HEK293 (cell line): ENCODE results near the gene SFT2D2.

Experiments used
- CTCF ChIA-PET: fragments of 350-600 bp; formaldehyde crosslinking; extraction: SDS; loops from one replicate; lab custom pipeline; 2021; ENCODE audit warnings: antibody characterized with exemption; lab: Yijun Ruan, JAX
- POLR2A ChIA-PET: fragments of 300-600 bp; formaldehyde crosslinking; extraction: SDS; loops from one replicate; lab custom pipeline; 2020; ENCODE audit warnings: antibody characterized with exemption, inconsistent platforms; lab: Yijun Ruan, JAX
- H3K27ac ChIP-seq: fragments of 200-500 bp; sonication (Bioruptor generic); 2 replicates; pipeline ENCODE4 v1.5.1; 2014; ENCODE audit warnings: low read depth, low read length, control low read depth, inconsistent platforms; ENCODE audit errors: extremely low read depth
- H3K36me3 ChIP-seq, 2 experiments: fragments of 200-500 bp in 1 of 2; sonication (Bioruptor generic) in 1 of 2; 1 replicate in 1 of 2; 2 replicates in 1 of 2; pipeline ENCODE4 v1.5.1; 2014 to 2017; ENCODE audit warnings: inconsistent platforms in 2 of 2, low read length in 2 of 2; ENCODE audit not compliant: control insufficient read depth in 2 of 2, insufficient read depth in 1 of 2
- H3K4me1 ChIP-seq: fragments of 200-500 bp; sonication (Bioruptor generic); 2 replicates; pipeline ENCODE4 v1.5.1; 2014; ENCODE audit warnings: mild to moderate bottlenecking, low read length, inconsistent platforms; ENCODE audit not compliant: control insufficient read depth, insufficient read depth
- H3K4me3 ChIP-seq: 2 replicates; pipeline ENCODE4 v1.5.1; 2011; ENCODE audit warnings: low read depth, mild to moderate bottlenecking, control low read depth, low read length, moderate library complexity
- H3K9me3 ChIP-seq: fragments of 200-500 bp; sonication (Bioruptor generic); 2 replicates; pipeline ENCODE4 v1.5.1; 2014; ENCODE audit warnings: low read depth, low read length, inconsistent platforms; ENCODE audit not compliant: control insufficient read depth, insufficient read depth
- CTCF ChIP-seq: fragments of 450-650 bp; formaldehyde crosslinking; IDR thresholded peaks from 2 replicates; pipeline ENCODE4 v1.5.1; 2016; ENCODE audit warnings: missing biosample characterization, missing genetic modification characterization
- EGR2 ChIP-seq: fragments of 450-650 bp; formaldehyde crosslinking; IDR thresholded peaks from 2 replicates; pipeline ENCODE4 v1.5.1; 2016; ENCODE audit warnings: low read depth, missing biosample characterization, missing genetic modification characterization
- KLF16 ChIP-seq: fragments of 450-650 bp; formaldehyde crosslinking; IDR thresholded peaks from 2 replicates; pipeline ENCODE4 v1.5.1; 2017; ENCODE audit warnings: missing biosample characterization, missing genetic modification characterization
- KLF7 ChIP-seq: fragments of 450-650 bp; formaldehyde crosslinking; IDR thresholded peaks from 2 replicates; pipeline ENCODE4 v1.5.1; 2016; ENCODE audit warnings: missing biosample characterization, missing genetic modification characterization, borderline replicate concordance
- PRDM10 ChIP-seq: fragments of 450-650 bp; formaldehyde crosslinking; IDR thresholded peaks from 2 replicates; pipeline ENCODE4 v1.5.1; 2016; ENCODE audit warnings: missing biosample characterization, missing genetic modification characterization
- PRDM4 ChIP-seq: fragments of 450-650 bp; formaldehyde crosslinking; IDR thresholded peaks from 2 replicates; pipeline ENCODE4 v1.5.1; 2017; ENCODE audit warnings: missing biosample characterization, missing genetic modification characterization
- SP2 ChIP-seq: fragments of 450-650 bp; formaldehyde crosslinking; IDR thresholded peaks from 2 replicates; pipeline ENCODE4 v1.5.1; 2016; ENCODE audit warnings: missing biosample characterization, missing genetic modification characterization
- ZFHX2 ChIP-seq: fragments of 450-650 bp; formaldehyde crosslinking; conservative IDR thresholded peaks from 2 replicates; pipeline ENCODE4 v1.5.1; 2016; ENCODE audit warnings: missing biosample characterization, missing genetic modification characterization
- ZNF221 ChIP-seq: fragments of 450-650 bp; formaldehyde crosslinking; IDR thresholded peaks from 2 replicates; pipeline ENCODE4 v1.5.1; 2017; ENCODE audit warnings: missing biosample characterization, missing genetic modification characterization, borderline replicate concordance
- ZNF223 ChIP-seq: fragments of 450-650 bp; formaldehyde crosslinking; IDR thresholded peaks from 2 replicates; pipeline ENCODE4 v1.5.1; 2016; ENCODE audit warnings: missing biosample characterization, missing genetic modification characterization
- ZNF24 ChIP-seq: fragments of 450-650 bp; formaldehyde crosslinking; IDR thresholded peaks from 2 replicates; pipeline ENCODE4 v1.5.1; 2016; ENCODE audit warnings: missing biosample characterization, missing genetic modification characterization
- ZNF26 ChIP-seq: fragments of 450-650 bp; formaldehyde crosslinking; IDR thresholded peaks from 2 replicates; pipeline ENCODE4 v1.5.1; 2016; ENCODE audit warnings: missing biosample characterization, missing genetic modification characterization
- ZNF274 ChIP-seq, 2 experiments: fragments of 200-500 bp in 1 of 2; fragments of 450-650 bp in 1 of 2; sonication (Bioruptor generic) in 1 of 2; formaldehyde crosslinking in 1 of 2; IDR thresholded peaks; 2 replicates each; pipeline versions ENCODE4 v1.5.1 to v1.6.1; 2014 to 2016; ENCODE audit warnings: borderline replicate concordance in 1 of 2, inconsistent platforms in 1 of 2, low read length in 1 of 2, missing biosample characterization in 1 of 2, missing genetic modification characterization in 1 of 2
- ZNF292 ChIP-seq: fragments of 450-650 bp; formaldehyde crosslinking; IDR thresholded peaks from 2 replicates; pipeline ENCODE4 v1.5.1; 2016; ENCODE audit warnings: low read depth, missing biosample characterization, missing genetic modification characterization, borderline replicate concordance
- ZNF354C ChIP-seq: fragments of 450-650 bp; formaldehyde crosslinking; IDR thresholded peaks from 2 replicates; pipeline ENCODE4 v1.5.1; 2016; ENCODE audit warnings: missing biosample characterization, missing genetic modification characterization, low read depth, borderline replicate concordance
- ZNF391 ChIP-seq: fragments of 450-650 bp; formaldehyde crosslinking; IDR thresholded peaks from 2 replicates; pipeline ENCODE4 v1.5.1; 2016; ENCODE audit warnings: low read depth, missing biosample characterization, missing genetic modification characterization, borderline replicate concordance
- ZNF433 ChIP-seq: fragments of 450-650 bp; formaldehyde crosslinking; IDR thresholded peaks from 2 replicates; pipeline ENCODE4 v1.5.1; 2016; ENCODE audit warnings: missing biosample characterization, missing genetic modification characterization, low read depth
- ZNF544 ChIP-seq: fragments of 450-650 bp; formaldehyde crosslinking; IDR thresholded peaks from 2 replicates; pipeline ENCODE4 v1.5.0; 2017; ENCODE audit warnings: missing biosample characterization, missing genetic modification characterization
- ZNF580 ChIP-seq: fragments of 450-650 bp; formaldehyde crosslinking; IDR thresholded peaks from 2 replicates; pipeline ENCODE4 v1.5.1; 2016; ENCODE audit warnings: missing biosample characterization, missing genetic modification characterization
- ZNF704 ChIP-seq: fragments of 450-650 bp; formaldehyde crosslinking; IDR thresholded peaks from 2 replicates; pipeline ENCODE4 v1.5.1; 2016; ENCODE audit warnings: missing biosample characterization, missing genetic modification characterization
- ZNF777 ChIP-seq: fragments of 450-650 bp; formaldehyde crosslinking; IDR thresholded peaks from 2 replicates; pipeline ENCODE4 v1.5.1; 2017; ENCODE audit warnings: missing biosample characterization, missing genetic modification characterization, borderline replicate concordance

Gene SFT2D2

GRCh38 chr1:168218658-168219057 lies 7.1 kb upstream of the SFT2D2 start:
- CTCF ChIA-PET: interaction anchor here (1.3 kb wide), 1 partner anchor 135 kb away, joined by 3 read pairs; no protein-coding TSS in a partner anchor

GRCh38 chr1:168220470-168220871 lies 5.3 kb upstream of the SFT2D2 start:
- CTCF ChIA-PET: no interaction called here

More at GRCh38 chr1:168218658-168219057, 7.1 kb upstream of the SFT2D2 start:
- no peak for TF ChIP-seq ZNF221 (tag by site-specific recombination)
- Histone ChIP-seq H3K9me3 (no peaks in the 10 kb centered on the region), H3K4me1 (no peaks in the 10 kb centered on the region), H3K36me3 (no peaks in the 10 kb centered on the region), H3K27ac (no peak overlapping the region), H3K4me3 (no peak overlapping the region)
- POLR2A ChIA-PET: no interaction called here

GRCh38 chr1:168221275-168221674 lies 4.5 kb upstream of the SFT2D2 start:
- H3K27ac ChIP-seq: no peak overlapping the region
- no peak for TF ChIP-seq KLF7 (tag by site-specific recombination)
- peak; percentile 71 for TF ChIP-seq PRDM10
- no peak for TF ChIP-seq ZNF433 (tag by site-specific recombination)
- no peak for TF ChIP-seq ZNF24
- no peak for TF ChIP-seq ZNF26
- no peak for TF ChIP-seq ZNF223 (tag by site-specific recombination)
- TF ChIP-seq ZNF580: no peak
- TF ChIP-seq PRDM4 (tag by site-specific recombination): no peak
- H3K4me1 ChIP-seq: no peaks in the 10 kb centered on the region
- ChIA-PET POLR2A (no interaction called here), CTCF (no interaction called here)
- no peaks in the 10 kb centered on the region for H3K9me3 ChIP-seq
- no peak overlapping the region for H3K4me3 ChIP-seq
- no peaks in the 10 kb centered on the region for H3K36me3 ChIP-seq

More at GRCh38 chr1:168220470-168220871, 5.3 kb upstream of the SFT2D2 start:
- POLR2A ChIA-PET: no interaction called here
- no peaks in the 10 kb centered on the region for H3K9me3 ChIP-seq
- TF ChIP-seq ZNF274 (IDR thresholded peaks at IDR 0.05; ENCODE audit: low read length) (no peak), ZNF274 (tag by site-specific recombination; IDR thresholded peaks at IDR 0.05; ENCODE audit: borderline replicate concordance) (no peak), ZNF292 (tag by site-specific recombination) (no peak), ZNF391 (tag by site-specific recombination) (no peak), KLF16 (no peak), CTCF (tag by site-specific recombination) (no peak), EGR2 (tag by site-specific recombination) (peak; percentile 39; the same call in 1 of the 2 replicates), ZNF704 (no peak), ZNF544 (tag by site-specific recombination) (no peak), ZFHX2 (tag by site-specific recombination) (peak; percentile 71), SP2 (tag by site-specific recombination) (no peak), ZNF777 (tag by site-specific recombination) (no peak), ZNF354C (tag by site-specific recombination) (no peak)
- TF ChIP-seq, all 188 proteins: peak for 2
- no peak overlapping the region for H3K4me3 ChIP-seq
- no peaks in the 10 kb centered on the region for H3K36me3 ChIP-seq
- no peaks in the 10 kb centered on the region for H3K4me1 ChIP-seq
- H3K27ac ChIP-seq: no peak overlapping the region
